ENCODE measurements around the gene MINAR1. TPM values are rescaled to one million over a fixed set of nuclear protein-coding genes. Genes with fewer than 3 reads are reported as not detected.

Gene MINAR1
- total RNA-seq, 1 donor from 2014 or later: 3.9 TPM

DNA sequence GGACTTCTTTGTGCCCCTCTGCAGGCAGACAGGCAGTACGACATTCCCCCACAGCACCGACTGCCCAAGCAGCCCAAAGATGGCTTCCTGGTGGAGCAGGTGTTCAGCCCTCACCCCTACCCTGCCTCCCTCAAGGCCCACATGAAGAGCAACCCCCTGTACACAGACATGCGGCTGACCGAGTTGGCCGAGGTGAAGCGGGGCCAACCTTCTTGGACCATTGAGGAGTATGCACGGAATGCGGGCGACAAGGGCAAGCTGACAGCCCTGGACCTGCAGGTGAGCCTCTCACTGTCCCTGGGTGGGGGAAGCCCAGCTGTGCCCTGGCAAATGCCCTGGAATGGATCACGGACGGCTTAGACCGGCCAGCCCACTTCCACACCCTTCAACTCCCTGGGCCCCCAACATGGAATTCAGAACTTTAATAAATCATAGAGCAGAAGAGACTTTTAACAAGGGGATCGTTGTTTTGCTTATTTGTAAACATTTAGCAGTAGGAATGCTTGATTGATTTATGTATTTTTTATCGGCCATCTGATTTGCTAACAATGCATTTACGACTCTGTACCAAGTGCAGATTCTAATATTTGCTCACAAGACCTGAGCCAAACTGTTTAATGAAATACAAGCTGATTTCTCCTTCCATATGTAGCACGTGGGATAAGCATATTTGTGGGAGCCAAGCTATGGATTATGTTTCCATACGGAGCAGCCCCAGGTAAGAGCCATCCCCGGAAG is 31.1 kb downstream of the MINAR1 start:
- no peak for DNase-seq (ENCODE audit: low spot score)

DNA sequence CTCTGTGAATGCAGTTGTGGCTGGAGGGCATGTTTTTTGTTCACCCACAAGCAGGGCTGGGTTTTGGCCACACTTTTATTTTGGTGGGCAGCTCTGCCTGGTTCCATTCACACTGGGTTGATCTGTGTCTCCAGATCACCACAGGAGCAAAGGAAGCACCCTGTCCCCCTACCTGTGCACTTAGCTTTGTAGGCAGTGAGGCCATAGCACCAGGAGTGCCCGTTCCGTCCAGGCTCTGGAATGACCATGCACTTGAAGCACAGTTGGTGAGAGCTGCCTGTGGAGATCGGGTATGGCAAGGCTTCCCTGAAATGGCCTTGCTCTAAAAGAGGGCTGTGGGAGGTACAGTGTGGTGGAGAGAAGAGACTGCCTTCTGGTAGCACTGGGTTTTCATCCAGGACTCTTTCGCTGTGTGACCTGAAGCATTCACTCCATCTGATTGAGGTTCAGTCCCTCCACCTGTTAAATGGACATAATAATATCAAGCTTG is 31.7 kb downstream of the MINAR1 start:
- DNase-seq (ENCODE audit: low spot score): no peak

DNA sequence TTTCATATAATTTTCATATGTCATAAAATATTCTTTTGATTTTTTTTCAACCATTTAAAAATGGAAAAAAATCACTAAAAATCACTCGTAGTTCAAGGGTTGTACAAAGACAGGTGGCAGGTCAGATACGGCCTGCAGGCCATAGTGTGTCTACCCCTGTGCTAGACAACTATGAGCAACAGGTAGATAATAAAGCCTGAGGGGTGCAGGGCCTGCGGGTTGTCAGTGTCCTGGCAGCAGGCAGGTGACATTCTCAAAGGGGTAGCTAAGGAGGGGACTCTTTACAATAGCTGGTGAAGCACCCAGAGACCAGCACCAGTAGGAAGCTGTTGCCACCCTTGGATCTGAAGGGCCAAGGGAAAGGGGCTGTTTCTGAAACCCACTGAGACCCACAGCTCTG is 34.4 kb downstream of the MINAR1 start:
- DNase-seq (ENCODE audit: low spot score): no peak

DNA sequence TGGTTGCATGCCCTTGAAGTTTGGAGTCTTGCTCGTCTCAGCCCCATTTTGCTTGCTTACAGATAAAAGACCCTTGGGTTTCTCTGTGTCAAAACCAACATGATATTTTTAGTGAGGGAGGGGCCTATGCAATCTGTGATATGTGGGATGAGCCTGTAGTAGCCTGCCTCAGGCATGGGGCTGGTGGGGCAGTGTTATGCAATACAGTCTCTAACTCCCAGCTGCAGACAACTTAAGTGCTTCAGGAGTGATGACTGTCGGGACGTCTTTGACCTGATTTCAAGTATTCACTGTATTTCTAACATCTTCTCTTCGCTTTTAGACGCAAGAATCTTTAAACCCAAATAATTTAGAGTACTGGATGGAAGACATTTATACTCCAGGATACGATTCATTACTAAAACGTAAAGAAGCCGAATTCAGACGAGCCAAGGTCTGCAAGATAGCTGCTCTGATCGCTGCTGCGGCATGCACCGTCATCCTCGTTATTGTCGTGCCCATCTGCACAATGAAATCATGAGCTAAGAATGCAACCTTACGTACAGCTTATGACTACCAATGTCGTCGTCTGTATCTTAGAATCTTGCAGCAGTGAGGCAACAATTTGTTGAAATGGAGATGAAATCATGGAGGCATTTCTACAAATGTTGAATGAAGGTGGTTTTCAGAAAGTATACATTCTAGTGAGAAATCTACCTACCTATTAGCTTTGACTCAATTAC is 35.9 kb downstream of the MINAR1 start:
- peak; percentile 23 for DNase-seq (ENCODE audit: low spot score)

DNA sequence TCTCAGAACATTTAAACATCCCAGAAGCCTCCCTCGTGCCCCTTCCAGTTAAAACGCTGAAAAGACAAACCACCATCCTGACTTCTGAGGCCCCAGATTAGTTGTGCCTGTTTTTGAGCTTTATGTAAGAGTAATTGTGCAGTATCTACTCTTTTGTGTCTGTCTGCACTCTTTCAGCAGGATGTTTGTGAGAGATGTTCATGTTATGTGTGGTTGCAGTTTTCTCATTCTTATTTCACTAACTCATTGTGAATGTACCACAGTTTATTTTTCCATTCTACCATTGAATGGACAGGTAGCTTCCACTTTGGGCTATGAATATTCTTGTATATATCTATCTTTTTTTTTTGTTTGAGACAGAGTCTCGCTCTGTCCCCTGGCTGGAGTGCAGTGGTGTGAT is 40.3 kb downstream of the MINAR1 start:
- DNase-seq (ENCODE audit: low spot score): no peak

DNA sequence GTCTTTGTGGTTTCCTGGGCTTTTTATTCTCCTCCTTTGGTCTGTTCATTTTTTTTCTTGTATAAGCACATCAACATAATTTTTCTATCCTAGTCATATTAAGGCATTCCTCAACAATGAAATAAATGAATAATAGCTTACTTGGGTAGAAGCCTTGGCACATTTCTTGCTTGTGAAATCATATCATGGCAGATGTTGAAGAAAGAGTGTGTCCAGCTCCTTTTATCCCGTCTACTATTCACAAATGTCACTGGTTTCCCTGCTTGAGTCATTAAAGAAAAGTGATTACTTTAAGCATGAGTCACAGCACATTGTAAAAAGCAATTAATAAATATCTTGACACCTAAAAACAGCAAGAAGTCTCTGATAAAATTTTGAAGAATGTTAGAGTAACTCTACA is 42.1 kb downstream of the MINAR1 start:
- no peak for DNase-seq (ENCODE audit: low spot score)

DNA sequence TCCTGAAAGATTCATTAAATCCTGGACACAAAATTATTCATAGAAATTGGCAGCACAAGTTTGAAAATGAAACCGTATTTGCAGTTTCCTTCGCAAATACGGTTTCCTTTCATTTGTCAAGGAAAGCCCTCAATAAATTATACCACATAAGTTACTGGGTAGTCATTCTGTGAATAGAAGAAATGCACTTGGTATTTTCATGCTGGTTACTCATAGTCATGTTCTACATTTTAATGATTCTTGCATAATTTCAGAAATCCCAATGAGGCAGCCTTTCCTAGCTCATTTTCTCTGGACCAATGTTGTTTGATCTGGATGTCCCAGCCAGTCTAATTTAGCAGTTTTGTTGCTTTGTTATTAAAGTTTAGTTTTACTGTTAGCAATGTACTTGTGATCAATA is 43.2 kb downstream of the MINAR1 start:
- no peak for DNase-seq (ENCODE audit: low spot score)

DNA sequence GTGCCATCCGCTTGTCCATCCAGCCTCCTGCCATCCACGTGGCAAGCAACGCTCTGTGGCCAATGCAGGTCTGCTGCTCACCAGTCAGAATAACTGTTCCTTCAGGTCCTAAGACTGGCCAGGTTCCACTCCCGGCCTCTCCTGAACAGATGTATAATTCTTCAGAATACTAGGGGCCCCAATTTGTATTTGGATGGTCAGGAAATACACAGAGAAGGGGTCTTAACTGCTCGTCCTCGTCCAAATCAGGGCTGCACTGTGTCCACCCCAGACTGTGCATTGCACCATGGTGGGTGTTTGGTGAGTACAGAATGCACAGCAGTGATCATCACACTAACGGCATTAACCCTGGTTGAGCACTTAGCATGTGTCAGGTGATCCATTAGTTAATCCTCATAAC is 46.0 kb downstream of the MINAR1 start:
- no peak for DNase-seq (ENCODE audit: low spot score)

DNA sequence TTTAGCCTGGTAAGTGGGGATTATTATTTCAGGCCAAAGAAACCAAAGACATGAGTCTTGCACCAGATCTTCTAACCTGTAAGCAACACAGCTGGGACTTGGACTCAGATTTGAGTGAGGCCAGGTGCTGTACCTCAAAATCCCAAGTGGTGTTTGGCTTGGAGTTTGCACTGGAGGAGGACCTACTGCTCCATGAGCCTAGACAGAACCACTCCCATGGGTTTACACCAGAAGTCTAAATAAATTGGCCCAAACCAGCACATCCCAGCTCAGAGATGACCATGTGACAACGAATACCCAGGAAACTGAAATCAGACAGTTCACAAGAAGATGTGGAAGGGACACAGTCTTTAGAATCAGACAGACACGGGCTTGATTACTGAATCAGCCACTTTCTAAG is 47.5 kb downstream of the MINAR1 start:
- no peak for DNase-seq (ENCODE audit: low spot score)

DNA sequence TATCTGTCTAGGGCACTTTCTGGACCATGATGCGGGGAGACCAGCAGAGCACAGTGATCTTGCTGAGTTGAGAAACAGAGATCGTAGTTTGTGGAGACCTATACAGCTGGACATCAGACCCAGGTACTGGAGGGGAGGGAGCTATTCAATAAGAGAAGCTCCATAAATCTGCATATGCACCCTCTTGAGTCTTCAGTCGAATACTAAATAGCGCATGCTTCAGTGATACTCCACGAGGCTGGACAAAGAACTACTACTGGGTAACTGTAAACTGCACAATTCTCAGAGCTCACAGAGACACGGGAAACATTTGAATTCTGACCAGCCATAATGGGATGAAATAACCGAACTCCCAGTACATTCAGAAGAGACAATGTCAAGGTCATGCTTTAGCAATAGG is 49.7 kb downstream of the MINAR1 start:
- DNase-seq (ENCODE audit: low spot score): no peak

Other genes with a start within 250 kb of the MINAR1 start
- gene ANKRD34C, start 149.6 kb upstream of the MINAR1 start, total RNA-seq (ENCODE audit: insufficient read depth, low replicate concordance): 0.72 TPM
- 67.4 TPM for gene TMED3, start 121.2 kb upstream of the MINAR1 start, total RNA-seq (ENCODE audit: insufficient read depth, low replicate concordance)